ENCODE measurements around the gene NEMP1.
A peak's percentile ranks its signal among the peaks of the same experiment; 100 is the strongest.
"Not testable (repeated sequence)": the region's sequence is repeated elsewhere in the genome, so short reads cannot be mapped to it uniquely, and the experiment has no call there.

Gene NEMP1

GRCh38 chr12:57092529-57092862 is 13.9 kb upstream of the NEMP1 start:
- no peak for DNase-seq (ENCODE audit: extremely low spot score, insufficient read length, low read depth)
- FAIRE-seq, result no peak

GRCh38 chr12:57091638-57092528 is 13.3 kb upstream of the NEMP1 start:
- DNase-seq (ENCODE audit: extremely low spot score, insufficient read length, low read depth) (no peak), FAIRE-seq (no peak)

GRCh38 chr12:57090924-57091637 is 12.5 kb upstream of the NEMP1 start:
- FAIRE-seq (no peak), DNase-seq (ENCODE audit: extremely low spot score, insufficient read length, low read depth) (no peak)

GRCh38 chr12:57090490-57090889 is 11.9 kb upstream of the NEMP1 start:
- DNase-seq (ENCODE audit: extremely low spot score, insufficient read length, low read depth), result no peak
- FAIRE-seq, result no peak

GRCh38 chr12:57089271-57090245 is 11.0 kb upstream of the NEMP1 start:
- FAIRE-seq, result peak; percentile 44
- no peak for DNase-seq (ENCODE audit: extremely low spot score, insufficient read length, low read depth)

GRCh38 chr12:57088354-57089270 is 10.0 kb upstream of the NEMP1 start, which contains the start of gene NAB2:
Gene NAB2, plus strand, starts transcription at chr12:57089114. Its CDS starts 158 bp downstream, at chr12:57089272.
- FAIRE-seq, result peak; percentile 78

DNA sequence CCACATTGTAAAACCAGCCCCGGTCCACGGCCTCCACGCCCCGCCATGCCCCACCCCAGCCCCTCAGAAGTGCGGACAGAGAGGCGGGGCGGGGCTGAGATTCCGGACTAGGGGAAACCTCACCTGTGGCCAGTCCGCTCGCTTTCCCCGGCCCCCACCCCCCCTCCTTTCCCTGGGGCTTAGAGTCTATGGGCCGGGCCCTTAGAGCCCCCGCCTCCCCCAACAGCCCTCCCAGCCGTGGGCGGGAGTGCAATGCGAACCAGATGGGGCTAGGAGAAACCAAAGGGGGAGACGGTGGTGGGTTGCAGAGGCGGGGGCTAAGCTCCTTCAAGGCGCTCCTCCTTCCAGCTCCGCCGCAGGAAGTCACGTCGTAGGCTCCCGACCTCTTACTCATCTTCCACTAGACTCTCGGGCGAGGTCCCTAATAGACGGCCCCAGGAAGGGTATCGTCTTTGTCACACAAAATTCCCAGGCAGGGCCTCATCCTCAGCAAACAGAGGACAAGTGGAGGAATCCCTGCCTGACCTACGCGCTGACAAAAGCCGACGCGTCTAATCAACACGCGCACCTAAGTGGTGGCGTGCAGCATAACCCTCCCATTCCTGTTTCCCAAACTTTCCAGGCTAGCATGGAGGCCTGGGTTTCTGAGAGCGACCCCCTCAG is 9.2 kb upstream of the NEMP1 start:
- no peak for DNase-seq (ENCODE audit: extremely low spot score, insufficient read length, low read depth)
- peak; percentile 78 for FAIRE-seq

More at GRCh38 chr12:57088354-57089270, 10.0 kb upstream of the NEMP1 start, which contains the start of gene NAB2:
- DNase-seq (ENCODE audit: extremely low spot score, insufficient read length, low read depth), result peak; percentile 81

DNA sequence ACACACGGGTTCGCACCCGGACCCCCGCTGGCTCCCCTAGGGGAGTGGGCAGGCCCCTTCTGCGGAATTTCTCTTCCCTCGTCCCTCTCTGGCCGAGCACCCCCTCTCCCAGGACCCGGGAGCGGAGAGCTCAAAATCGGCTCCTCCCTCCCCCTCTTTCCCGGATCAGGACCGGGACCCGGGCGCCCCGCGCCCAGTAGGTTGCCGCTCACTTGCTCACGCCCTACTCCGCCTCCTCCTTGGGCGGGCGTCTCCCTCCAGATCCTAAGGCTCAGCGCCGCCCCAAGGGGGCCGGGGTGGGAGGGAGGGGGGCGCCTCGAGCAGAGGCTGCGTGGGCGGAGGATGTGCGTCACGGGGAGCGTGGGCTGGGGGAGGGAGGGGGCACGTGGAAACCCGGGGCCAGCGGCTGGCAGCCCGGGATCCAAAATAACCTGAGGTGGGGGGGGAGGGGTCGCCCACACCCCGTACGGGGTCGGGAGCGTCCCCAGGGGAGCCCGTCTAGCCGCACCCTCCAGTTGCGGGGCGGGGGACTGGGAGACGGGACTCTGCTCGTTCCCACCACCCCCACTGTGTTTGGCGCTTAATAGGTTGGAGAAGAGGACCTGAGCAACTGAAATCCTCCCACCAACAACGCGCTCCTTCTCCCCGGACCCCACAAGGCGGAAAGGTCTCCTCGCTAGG is 8.6 kb upstream of the NEMP1 start:
- FAIRE-seq (no peak), DNase-seq (ENCODE audit: extremely low spot score, insufficient read length, low read depth) (peak; percentile 76)

DNA sequence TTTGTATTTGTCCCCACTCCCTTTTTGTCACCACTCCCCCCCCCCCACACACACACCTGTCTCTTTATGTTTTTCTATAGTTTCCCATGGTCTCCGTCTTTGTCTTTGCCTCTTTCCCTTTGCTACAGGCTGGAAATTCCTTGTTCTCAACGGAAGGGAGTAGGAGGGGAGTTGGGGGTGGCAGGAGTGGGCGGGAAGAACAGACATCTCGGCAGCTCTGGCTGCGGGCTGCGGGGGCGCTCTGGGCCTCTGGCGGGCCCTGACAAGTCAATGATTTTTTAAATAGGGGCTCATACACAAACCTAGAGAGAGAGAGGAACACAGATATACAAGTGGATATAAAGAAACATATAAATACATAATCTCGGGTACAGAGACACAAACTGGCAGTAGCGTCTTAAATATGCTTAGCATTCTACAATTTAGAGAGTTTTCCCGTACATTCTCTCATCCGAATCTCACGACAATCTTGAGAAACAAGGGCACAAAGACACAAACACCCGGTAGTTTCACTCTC is 8.0 kb upstream of the NEMP1 start:
- peak; percentile 59 for FAIRE-seq
- DNase-seq (ENCODE audit: extremely low spot score, insufficient read length, low read depth), result no peak

- DNase-seq (ENCODE audit: extremely low spot score, insufficient read length, low read depth), result no peak
- no peak for FAIRE-seq
Measured at GRCh38 chr12:57085999-57086492, 7.5 kb upstream of the NEMP1 start.

DNA sequence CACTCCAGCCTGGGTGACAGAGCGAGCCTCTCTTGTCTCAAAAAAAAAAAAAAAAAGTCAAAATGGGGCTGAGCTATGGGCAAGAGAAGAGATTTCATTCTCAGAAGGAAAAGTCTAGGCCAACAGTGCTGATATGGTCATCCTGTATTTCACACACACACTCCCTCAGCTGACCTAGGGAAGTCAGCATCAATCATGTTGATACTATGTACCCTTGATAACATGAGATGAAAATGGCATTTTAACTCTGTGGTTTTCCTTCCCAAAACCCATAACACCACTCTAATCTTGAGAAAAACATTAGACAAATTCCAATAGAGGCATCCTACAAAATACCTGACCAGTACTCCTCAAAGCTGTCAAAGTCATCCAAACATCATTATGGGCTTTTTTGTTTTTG is 2.3 kb upstream of the NEMP1 start:
- no peak for FAIRE-seq
- no peak for DNase-seq (ENCODE audit: extremely low spot score, insufficient read length, low read depth)

DNA sequence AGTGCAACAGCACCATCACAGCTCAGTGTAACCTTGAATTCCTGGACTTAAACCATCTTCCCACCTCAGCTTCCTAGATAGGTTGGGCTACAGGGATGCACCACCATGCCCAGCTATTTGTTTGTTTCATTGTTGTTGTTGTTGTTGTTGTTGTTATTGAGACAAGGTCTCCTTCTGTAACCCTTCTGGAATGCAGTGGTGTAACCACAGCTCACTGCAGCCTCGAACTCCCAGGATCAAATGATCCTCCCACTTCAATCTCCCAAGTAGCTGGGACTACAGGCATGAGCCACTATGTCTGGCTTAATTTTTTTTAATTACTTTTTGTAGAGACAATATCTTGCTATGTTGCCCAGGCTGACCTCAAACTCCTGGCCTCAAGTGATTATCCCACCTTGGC is 1.2 kb upstream of the NEMP1 start:
- no peak for FAIRE-seq
- DNase-seq (ENCODE audit: extremely low spot score, insufficient read length, low read depth), result no peak

DNA sequence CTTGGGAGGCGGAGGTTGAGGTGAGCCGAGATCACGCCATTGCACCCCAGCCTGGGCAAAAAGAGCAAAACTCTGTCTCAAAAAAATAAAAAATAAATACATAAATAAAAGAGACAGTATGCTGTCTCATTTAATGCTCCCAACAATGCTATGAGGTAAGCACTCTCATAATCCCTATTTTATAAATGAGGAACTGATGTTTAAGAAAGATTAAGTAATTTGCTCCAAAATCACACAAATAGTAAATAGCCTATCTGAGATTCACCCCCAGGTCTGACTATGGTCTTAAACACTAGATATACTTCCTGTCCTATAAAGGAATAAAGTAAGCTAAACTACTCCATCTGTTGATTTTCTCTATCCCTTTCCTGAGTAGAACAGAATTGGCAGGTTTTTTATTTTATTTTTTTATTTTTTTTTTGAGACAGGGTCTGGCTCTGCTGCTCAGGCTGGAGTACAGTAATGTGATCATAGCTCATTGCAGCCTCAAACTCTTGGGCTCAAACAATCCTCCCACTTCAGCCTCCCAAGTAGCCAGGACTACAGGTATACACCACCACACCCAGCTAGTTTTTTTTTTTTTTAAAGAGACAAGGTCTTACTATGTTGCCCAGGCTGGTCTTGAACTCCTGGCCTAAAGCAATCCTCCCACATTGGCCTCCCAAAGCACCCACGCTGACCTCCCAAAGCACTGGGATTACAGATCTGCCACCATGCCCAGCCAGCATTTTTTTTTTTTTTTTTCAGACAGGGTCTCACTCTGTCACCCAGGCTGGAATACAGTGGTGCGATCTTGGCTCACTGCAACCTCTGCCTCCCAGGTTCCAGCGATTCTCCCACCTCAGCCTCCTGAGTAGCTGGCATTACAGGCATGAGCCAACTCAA is 4.8 kb downstream of the NEMP1 start:
- not testable (repeated sequence) for DNase-seq (ENCODE audit: extremely low spot score, insufficient read length, low read depth); FAIRE-seq

GRCh38 chr12:57072661-57073060 is 5.9 kb downstream of the NEMP1 start:
- no peak for DNase-seq (ENCODE audit: extremely low spot score, insufficient read length, low read depth)

DNA sequence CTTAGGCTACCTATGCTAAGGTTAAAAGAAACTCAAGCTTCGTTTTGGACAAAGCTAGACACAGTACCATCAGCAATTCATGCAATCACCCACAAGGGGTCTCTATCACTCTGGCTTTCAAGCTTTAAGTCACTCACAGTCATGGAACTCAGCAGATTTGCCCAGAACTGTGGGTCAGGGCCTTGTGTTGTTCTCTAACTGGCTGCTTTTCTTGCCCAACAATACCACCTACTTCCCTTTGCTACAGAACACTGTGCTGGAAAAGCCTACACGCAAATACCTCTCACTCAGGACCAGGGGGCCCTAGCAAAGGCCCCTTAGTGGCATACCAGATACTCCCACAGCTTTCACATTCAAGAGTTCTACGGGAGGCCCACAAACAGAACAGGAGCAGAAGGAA is 9.1 kb downstream of the NEMP1 start:
- FAIRE-seq, result peak; percentile 92
- no peak for DNase-seq (ENCODE audit: extremely low spot score, insufficient read length, low read depth)

More at GRCh38 chr12:57072661-57073060, 5.9 kb downstream of the NEMP1 start:
- peak; percentile 5 for FAIRE-seq

GRCh38 chr12:57066245-57066644 is 12.3 kb downstream of the NEMP1 start:
- DNase-seq (ENCODE audit: extremely low spot score, insufficient read length, low read depth) (no peak), FAIRE-seq (no peak)

Data from GM18507 (cell line).